HG03469 (cell line): ENCODE results near the gene DBX1.
"Not testable (repeated sequence)": the region's sequence is repeated elsewhere in the genome, so short reads cannot be mapped to it uniquely, and the experiment has no call there.

ENCODE experiments used
- ATAC-seq: cut with Tn5 transposase; IDR thresholded peaks from one replicate; pipeline ENCODE4 v1.9.1; 2021; ENCODE audit warnings: mild to moderate bottlenecking, moderate library complexity, moderate number of reproducible peaks; ENCODE audit not compliant: unreplicated experiment

The DBX1 gene

GRCh38 chr11:20161923-20162744, 1.9 kb upstream of the DBX1 start:
- no peak for ATAC-seq

GRCh38 chr11:20161230-20161918, 1.1 kb upstream of the DBX1 start:
- no peak for ATAC-seq

DNA sequence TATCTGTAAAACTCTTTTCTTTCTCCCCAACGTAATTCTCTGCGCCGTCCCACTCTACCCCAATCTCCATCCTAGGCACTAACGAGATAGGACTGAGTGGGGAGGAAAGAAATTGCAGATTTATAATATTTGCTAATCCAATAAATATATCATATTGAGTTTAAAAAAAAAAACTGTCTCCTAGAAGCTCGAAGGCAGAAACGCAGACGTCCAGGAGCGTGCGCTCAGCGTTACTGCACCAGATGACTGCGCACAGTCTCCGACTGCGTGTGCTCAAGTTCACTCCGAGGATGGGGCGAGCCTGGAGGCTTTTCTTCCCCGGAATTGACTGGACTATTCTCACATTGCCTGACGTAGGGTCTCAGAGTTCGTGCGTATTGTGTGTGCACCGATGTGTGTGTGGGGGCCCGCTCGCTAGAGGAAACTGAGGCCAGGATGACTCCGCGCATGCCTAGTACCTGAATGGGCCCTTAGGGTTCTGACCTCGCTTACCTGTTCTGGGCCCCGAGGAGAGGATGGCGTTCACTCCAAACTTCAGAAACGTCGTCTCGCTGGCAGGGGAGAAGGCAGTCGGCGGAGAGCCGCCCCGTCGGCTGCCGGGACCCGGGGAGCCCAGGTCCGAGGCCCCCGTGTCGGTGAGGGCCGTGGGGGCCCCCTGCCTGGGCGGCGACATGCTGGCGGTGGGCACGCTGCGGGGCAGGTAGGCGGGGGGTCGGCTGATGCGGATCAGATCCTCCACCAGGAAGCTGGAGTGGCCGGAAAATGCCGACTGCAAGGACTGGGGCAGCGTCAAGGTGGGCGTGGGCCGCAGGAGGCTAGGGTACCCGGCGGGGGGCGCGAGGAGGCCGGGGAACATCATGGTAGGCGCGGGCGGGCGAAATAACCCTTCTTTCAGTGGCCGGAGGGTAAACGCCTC, 551 bp downstream of the DBX1 start:
- ATAC-seq: no peak

DNA sequence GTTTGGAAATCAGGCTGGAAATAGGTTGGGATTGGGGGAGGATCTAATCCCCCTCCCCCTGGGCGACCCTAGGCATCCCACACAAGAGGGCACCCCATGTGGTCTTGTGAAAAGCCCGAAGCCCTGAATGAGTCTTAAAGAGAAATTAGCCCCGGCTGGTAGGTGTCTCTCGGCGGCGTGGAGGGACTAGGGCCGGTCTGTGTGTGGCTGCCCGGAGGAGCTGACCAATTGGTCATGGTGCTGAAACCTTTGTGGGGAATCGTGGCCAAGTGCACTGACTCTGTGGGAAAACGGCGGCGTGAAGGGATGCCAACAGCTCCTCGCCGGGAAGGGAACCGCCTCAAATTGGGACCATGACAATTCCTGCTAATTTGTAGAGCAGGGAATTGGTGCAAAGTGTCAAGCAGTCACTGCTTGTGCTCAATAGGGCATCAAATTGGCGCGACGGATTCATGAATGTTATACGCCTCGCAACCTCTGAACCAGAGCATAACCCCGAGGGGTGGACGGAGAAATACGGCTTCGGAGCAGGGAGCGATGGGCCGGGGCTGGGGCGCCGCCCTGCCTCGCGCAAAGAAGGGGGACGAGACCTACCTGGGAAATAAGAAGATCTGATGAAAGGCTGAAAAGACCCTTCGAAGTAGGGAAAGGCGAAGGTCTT, 1.5 kb downstream of the DBX1 start:
- no peak for ATAC-seq

- ATAC-seq: no peak
Observed at GRCh38 chr11:20157728-20158127, 2.5 kb downstream of the DBX1 start.

- no peak for ATAC-seq
Observed at GRCh38 chr11:20156876-20157613, 3.2 kb downstream of the DBX1 start.

- ATAC-seq: no peak
Observed at GRCh38 chr11:20156280-20156875, 3.9 kb downstream of the DBX1 start.

DNA sequence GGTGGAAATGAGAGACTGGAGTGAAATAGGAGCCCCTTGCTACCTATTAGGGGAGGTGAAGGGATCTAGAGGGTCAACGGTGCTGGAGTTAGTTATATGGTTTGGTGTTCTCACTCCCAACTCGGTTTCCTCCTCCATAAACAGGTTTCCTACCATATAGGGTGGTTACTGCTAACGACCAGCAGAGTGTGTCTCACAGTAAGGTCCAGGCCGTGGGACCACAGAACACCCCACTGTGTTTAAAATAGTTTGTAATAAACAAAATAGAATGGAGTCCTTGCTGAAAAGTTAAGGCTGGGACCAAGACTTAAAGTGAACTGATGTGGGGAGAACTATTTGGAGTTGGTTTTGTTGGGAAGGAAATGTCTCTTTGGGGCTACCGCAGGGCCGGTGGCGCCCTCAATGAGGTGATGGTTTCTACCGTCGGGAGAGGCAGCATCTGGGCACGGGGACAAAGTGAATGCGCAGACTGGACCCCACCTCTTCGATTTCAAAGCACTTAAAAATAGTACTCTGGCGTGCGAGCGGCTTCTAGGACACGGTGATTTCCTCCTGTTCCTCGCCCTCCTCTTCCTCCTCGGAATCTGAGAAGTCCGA, 4.5 kb downstream of the DBX1 start:
- ATAC-seq: no peak

DNA sequence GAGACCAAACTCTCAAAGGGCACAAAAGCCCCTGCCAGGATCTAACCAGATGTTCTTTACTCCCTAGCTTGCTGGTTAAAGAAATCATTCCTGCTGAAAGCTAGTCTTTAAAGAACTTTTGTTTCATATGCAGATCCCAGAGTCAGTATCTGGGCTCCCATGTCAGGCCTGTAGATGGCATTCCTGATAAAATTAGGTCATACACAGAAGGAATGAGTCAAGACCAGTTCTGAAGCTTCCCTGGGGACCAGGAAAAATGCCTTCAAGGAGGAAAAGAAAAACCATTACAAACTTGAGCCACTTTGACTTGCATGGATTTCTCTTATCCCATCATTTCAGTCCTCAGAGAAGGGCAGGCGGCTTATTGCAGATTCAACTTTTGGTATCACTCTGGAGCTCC, 5.9 kb downstream of the DBX1 start:
- no peak for ATAC-seq

- no peak for ATAC-seq
Observed at GRCh38 chr11:20138707-20139106, 21.6 kb downstream of the DBX1 start.

GRCh38 chr11:20137637-20138036, 22.6 kb downstream of the DBX1 start:
- no peak for ATAC-seq

DNA sequence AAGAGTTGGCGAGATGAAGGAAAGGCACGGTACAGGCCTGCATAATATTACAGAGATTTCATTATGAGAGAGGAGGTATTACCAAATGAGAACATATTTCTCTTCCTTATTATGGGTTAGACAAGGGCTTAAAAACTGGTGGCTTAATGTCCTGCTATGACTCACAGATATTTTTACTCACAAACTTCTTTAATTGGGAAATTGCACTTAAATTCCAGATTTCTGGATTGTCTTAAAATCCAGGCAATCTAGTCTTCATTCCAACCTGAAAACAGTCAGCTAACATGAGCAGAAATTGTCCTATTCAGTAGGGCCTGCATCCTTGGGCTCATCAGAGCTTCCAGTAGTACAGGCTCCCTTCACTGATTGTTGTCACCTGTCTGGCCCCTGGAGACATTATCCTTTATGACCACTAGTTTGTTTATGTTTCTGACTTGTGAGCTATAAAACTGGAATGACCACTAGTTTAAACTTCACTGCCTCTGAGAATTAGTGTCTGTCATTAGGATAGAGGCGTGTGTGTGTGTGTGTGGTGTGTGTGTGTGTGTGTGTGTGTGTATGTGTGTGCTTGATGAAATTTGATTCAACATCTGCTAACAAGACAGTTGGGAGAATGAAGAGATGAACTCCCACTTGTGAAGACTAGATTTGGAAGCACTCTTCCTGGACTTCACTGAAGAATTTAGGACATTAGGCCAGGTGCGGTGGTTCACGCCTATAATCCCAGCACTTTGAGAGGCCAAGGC, 25.1 kb downstream of the DBX1 start:
- no peak for ATAC-seq

GRCh38 chr11:20132667-20133039, 27.6 kb downstream of the DBX1 start:
- no peak for ATAC-seq

DNA sequence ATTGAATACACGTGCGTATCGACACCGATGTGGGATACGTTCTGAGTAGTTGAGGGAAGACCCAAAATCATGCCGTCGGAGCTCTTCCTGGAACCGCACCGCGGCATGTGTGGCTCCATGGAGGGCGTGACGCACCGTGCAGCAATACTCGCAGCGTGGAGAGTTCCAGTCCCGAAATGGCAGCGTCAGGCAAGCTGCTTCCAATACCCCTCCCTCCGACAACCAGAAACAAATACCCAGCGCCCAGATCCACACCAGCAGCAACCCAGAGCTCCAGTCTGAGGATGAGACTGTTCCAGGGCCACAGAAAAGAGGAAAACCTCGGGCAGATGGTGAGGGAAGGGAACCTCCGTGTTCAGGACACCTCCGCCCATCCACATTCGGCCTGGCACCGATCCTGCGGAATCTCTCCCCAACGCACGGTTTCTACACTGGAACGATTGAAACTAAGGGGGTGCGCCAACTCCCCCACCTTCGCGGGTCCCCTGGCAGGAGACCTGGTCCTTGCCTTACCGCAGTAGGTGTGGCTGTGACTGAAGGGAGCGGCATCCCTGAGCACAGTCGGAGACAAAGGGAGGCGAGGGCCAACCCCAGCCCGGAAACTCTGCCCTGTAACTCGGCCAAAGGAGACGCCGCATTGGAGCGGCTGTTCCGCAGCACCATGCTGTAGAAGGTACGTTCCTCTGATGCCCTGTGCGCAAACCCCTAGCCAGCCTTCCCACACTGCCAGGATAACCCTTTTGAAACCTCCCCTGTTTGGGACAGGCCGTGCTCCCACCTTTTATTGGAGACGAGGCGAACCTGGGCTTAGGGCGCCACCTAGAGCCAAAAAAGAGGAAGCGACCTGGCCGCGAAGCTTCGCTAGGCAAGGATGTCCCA, 28.2 kb downstream of the DBX1 start:
- no peak for ATAC-seq

GRCh38 chr11:20129665-20130064, 30.6 kb downstream of the DBX1 start:
- no peak for ATAC-seq

GRCh38 chr11:20128528-20128825, 31.8 kb downstream of the DBX1 start:
- ATAC-seq: not testable (repeated sequence)

DNA sequence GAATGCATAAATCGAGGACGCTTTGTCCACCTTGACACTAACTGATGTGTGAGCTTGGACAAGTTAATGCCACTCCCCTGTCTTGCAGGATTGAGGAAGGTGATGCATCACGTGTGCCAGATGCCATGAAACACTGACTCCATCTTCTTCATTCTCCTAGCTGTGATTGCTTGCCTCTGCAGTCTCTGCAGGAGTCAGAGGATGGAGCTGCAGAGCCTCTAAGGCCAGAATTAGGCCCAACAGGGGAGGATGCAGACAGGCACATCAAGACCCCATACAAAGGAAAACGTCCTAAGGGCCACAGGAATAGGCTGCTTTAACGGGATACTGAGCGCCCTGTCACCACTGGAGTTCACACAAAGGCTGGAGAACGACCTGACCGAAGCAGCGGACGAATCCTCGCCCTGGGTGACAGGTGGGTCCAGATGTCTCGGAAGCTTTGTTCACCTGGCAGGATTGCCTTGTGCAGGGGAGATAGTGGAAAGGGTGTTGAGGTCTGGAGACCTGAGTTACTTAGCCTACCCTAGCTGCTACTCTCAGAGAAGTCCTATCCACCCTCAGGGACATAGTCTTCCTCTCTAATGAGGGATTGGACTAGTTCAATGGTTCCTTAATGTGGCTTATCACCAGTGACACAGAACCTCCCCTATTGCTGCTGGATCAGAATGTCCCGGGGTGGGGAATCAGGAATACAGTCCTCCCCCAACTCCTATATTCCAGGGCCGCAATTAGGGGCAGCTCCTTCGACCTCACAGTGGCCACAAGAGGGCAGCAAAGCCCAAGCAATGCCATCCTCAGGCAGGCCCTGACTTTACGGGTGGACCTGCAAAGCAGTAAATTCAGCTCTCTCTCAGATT, 32.4 kb downstream of the DBX1 start:
- no peak for ATAC-seq
